Sigmoid colon (tissue), 7 donors: Measurements from ENCODE around the gene ATXN1. TPM values are rescaled to one million over a fixed set of nuclear protein-coding genes. Genes with fewer than 3 reads are reported as not detected.
A peak's percentile ranks its signal among the peaks of the same experiment; 100 is the strongest.
"Not testable (repeated sequence)": the region's sequence is repeated elsewhere in the genome, so short reads cannot be mapped to it uniquely, and the experiment has no call there.

Experiments used
- DNase-seq: peaks from one replicate; pipeline ENCODE4 v3.0.0-alpha.2; 2019
- H3K27ac ChIP-seq, 4 donors: fragments of 200-600 bp; sonication (generic); one replicate each; pipeline ENCODE4 v1.5.1; 2016 to 2019; ENCODE audit warnings: mild to moderate bottlenecking in 1 of 4
- H3K27me3 ChIP-seq, 3 donors: fragments of 200-600 bp; sonication (generic); one replicate each; pipeline ENCODE4 v1.5.1; 2019; ENCODE audit warnings: mild to moderate bottlenecking in 1 of 3
- H3K36me3 ChIP-seq, 4 donors: fragments of 200-600 bp; sonication (generic); one replicate each; pipeline ENCODE4 v1.5.1; 2016 to 2019
- H3K4me1 ChIP-seq, 4 donors: fragments of 200-600 bp; sonication (generic); one replicate each; pipeline ENCODE4 v1.5.1; 2017 to 2019
- H3K4me3 ChIP-seq, 4 donors: fragments of 200-600 bp; sonication (generic); one replicate each; pipeline ENCODE4 v1.5.1; 2017 to 2019; ENCODE audit warnings: mild to moderate bottlenecking in 2 of 4, moderate library complexity in 1 of 4
- H3K9me3 ChIP-seq, 4 donors: fragments of 200-600 bp in 3 of 4; sonication (generic) in 3 of 4; one replicate each; pipeline versions ENCODE4 v1.5.1 to v1.6.1; 2013 to 2019
- EP300 ChIP-seq, 4 donors: sonication (generic); formaldehyde crosslinking; IDR thresholded peaks; one replicate each; pipeline ENCODE4 v1.6.1; 2017; ENCODE audit warnings: antibody characterized with exemption in 4 of 4
- POLR2A ChIP-seq, 2 donors: fragments of 450-650 bp; IDR thresholded peaks; one replicate each; pipeline ENCODE4 v1.6.1; 2016; ENCODE audit warnings: antibody characterized with exemption in 2 of 2, mild to moderate bottlenecking in 2 of 2, moderate library complexity in 2 of 2
- POLR2AphosphoS5 ChIP-seq, 4 donors: sonication (generic); formaldehyde crosslinking; IDR thresholded peaks; one replicate each; pipeline ENCODE4 v1.6.1; 2017; ENCODE audit warnings: antibody characterized with exemption in 4 of 4
- WGBS, 2 donors: extraction: QIAGEN DNeasy Blood & Tissue Kit; methylation state at CpG; one replicate each; pipeline ENCODE4 v1.1.7; 2013; 5-methylcytosine and 5-hydroxymethylcytosine counted together
- intact Hi-C: fragments of 100-400 bp; cut with DNase I; formaldehyde crosslinking; loops from one replicate; pipeline ENCODE4 v1.15.1; 2023
- polyA plus RNA-seq, 3 donors: library from polyadenylated mRNA; stranded (reverse); fragments of 200-250 nt; gene quantifications; one replicate each; pipeline ENCODE4 v1.2.3, GENCODE V29; 2013
- total RNA-seq, 4 donors: library from RNA; depleted of rRNA; stranded (reverse); fragments of >200 nt; gene quantifications; one replicate each; pipeline ENCODE4 v1.1.0, GENCODE V29; 2016
- TF ChIP-seq, protein P1 (sequence below), 4 experiments: fragments of 450-650 bp in 3 of 4; fragments of 200-600 bp in 1 of 4; IDR thresholded peaks; one replicate each; pipeline ENCODE4 v1.5.1; 2016 to 2019; ENCODE audit warnings: antibody characterized with exemption in 4 of 4, mild to moderate bottlenecking in 3 of 4, moderate library complexity in 2 of 4
- donor health status: healthy with polysubstance abuse.
- donor health status: Bipolar disorder and iron deficiency.
- donor health status: healthy.

The ATXN1 gene
- total and polyA plus RNA-seq, 7 donors: 4.8 to 95.3 (median 37.7) TPM

DNA sequence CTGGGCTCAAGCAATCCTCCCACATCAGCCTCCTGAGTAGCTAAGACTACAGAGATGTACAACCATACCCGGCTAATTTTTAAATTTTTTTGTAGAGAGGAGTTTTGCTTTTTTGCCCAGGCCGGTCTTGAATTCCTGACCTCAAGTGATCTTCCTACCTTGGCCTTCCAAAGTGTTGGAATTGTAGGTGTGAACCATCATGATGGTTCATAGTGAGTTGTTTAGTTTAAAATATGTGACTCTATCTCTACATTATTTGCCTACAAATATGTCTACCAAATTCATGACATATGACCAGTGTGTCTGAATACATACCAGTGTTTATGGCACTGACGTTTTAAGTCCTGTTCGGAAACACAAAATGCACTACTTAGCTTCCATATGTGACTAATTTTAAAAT, 367.9 kb downstream of the ATXN1 start:
- H3K27ac ChIP-seq: no peak overlapping the region
- TF ChIP-seq, protein P1, sequence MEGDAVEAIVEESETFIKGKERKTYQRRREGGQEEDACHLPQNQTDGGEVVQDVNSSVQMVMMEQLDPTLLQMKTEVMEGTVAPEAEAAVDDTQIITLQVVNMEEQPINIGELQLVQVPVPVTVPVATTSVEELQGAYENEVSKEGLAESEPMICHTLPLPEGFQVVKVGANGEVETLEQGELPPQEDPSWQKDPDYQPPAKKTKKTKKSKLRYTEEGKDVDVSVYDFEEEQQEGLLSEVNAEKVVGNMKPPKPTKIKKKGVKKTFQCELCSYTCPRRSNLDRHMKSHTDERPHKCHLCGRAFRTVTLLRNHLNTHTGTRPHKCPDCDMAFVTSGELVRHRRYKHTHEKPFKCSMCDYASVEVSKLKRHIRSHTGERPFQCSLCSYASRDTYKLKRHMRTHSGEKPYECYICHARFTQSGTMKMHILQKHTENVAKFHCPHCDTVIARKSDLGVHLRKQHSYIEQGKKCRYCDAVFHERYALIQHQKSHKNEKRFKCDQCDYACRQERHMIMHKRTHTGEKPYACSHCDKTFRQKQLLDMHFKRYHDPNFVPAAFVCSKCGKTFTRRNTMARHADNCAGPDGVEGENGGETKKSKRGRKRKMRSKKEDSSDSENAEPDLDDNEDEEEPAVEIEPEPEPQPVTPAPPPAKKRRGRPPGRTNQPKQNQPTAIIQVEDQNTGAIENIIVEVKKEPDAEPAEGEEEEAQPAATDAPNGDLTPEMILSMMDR (IDR thresholded peaks at IDR 0.05): no peak
- TF ChIP-seq POLR2A (IDR thresholded peaks at IDR 0.05) (no peak), POLR2AphosphoS5 (IDR thresholded peaks at IDR 0.05) (no peak), EP300 (IDR thresholded peaks at IDR 0.05) (no peak)
- no peak for DNase-seq
- H3K27me3 ChIP-seq: no peaks in the 10 kb centered on the region
- intact Hi-C loops: no loop called here
- no peaks in the 10 kb centered on the region for H3K36me3 ChIP-seq
- peaks cover 0 to 30% (median 18%) of the 10 kb centered on the region in 4 donors for H3K4me1 ChIP-seq
- no peaks in the 10 kb centered on the region for H3K9me3 ChIP-seq
- 94 to 97% methylated on average over 4 of the region's 4 CpGs for WGBS, 2 donors
- no peak overlapping the region for H3K4me3 ChIP-seq

DNA sequence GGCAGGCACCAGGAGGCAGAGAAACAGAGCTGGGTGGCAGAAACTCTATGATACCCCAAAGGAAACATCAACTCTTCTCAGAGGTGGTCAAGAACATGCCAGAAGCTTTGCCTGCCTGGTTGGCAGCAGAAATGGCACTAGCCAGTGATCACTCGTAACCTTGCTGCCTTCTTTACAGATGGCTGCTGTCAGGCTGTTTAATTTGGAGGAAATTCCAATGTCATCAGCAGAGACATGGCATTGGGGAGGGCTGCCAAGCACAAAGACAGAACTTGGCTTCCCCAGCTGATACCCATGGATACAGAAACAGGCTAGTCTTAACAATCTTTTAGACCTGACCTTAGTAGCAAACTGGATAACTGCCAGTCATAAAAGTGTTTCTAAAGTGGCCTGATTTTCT, 369.2 kb downstream of the ATXN1 start:
- Histone ChIP-seq H3K27me3 (no peaks in the 10 kb centered on the region), H3K4me1 (peaks cover 0 to 20% (median 15%) of the 10 kb centered on the region in 4 donors), H3K4me3 (no peak overlapping the region), H3K9me3 (no peaks in the 10 kb centered on the region), H3K36me3 (no peaks in the 10 kb centered on the region), H3K27ac (peak overlapping the region in 2 of 4 donors; percentile 39 to 54)
- intact Hi-C loops: no loop called here
- 85 to 86% methylated on average over 1 of the region's 1 CpG for WGBS, 2 donors
- no peak for DNase-seq
- TF ChIP-seq, protein P1 (IDR thresholded peaks at IDR 0.05): no peak
- TF ChIP-seq POLR2A (IDR thresholded peaks at IDR 0.05): no peak
- no peak for TF ChIP-seq POLR2AphosphoS5 (IDR thresholded peaks at IDR 0.05)
- no peak for TF ChIP-seq EP300 (IDR thresholded peaks at IDR 0.05)

DNA sequence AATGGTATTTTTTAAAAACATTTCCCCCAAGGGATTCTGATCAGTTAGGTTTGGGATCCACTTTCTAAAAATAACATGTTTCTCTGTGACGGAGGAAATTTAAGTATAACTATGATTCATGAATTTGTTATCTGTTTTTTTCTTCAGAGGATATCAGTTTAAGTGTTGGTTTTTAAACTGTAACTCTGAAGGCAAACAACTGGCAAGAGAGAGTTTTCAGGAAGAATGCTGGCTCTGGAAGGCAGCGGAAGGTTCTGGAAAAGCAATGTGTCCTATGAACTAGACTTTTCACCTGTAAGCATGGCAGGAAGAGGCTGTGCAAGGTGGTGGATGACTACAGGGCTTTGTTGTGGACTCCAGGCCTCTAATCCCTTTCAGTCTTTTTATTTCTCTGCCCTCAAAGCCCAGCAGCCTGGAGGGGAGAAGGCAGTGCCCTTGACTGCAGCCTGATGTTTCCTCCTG, 369.8 kb downstream of the ATXN1 start:
- no peaks in the 10 kb centered on the region for H3K27me3 ChIP-seq

DNA sequence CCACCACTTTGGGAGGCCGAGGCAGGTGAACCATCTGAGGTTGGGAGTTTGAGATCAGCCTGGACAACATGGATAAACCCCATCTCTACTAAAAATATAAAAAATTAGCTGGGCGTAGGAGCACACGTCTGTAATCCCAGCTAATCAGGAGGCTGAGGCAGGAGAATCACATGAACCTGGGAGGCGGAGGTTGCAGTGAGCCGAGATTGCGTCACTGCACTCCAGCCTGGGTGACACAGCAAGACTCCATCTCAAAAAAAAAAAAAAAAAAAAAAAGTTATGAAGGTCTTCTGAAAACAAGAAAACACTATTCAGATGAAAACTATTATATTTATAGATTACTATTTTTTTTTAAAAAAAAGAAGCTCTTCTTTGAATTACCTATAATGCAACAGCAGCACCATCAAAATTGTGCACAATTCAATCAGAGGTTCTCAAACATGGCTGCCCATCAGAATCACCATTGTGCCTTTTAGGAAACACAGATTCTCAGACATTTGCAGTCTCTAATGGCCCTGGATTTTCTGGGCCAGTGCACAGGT, 370.3 kb downstream of the ATXN1 start:
- DNase-seq, H3K27me3 ChIP-seq, H3K9me3 ChIP-seq, intact Hi-C loops, H3K4me3 ChIP-seq, H3K36me3 ChIP-seq: not testable (repeated sequence)
- Histone ChIP-seq H3K4me1 (peaks cover 0 to 18% (median 14%) of the 10 kb centered on the region in 4 donors), H3K27ac (peak overlapping the region in 1 of 4 donors; percentile 54)
- WGBS, 2 donors: 97% methylated on average over 6 of the region's 6 CpGs

More for the DNA sequence above, 369.8 kb downstream of the ATXN1 start:
- Histone ChIP-seq H3K36me3 (no peaks in the 10 kb centered on the region), H3K9me3 (no peaks in the 10 kb centered on the region), H3K27ac (peak overlapping the region in 2 of 4 donors; percentile 39 to 54), H3K4me3 (no peak overlapping the region), H3K4me1 (peaks cover 0 to 18% (median 14%) of the 10 kb centered on the region in 4 donors)
- TF ChIP-seq EP300 (IDR thresholded peaks at IDR 0.05) (no peak), POLR2A (IDR thresholded peaks at IDR 0.05) (no peak), POLR2AphosphoS5 (IDR thresholded peaks at IDR 0.05) (no peak)
- TF ChIP-seq, protein P1 (IDR thresholded peaks at IDR 0.05): no peak
- DNase-seq: no peak
- 77 to 89% methylated on average over 2 of the region's 2 CpGs for WGBS, 2 donors
- intact Hi-C loops: no loop called here

DNA sequence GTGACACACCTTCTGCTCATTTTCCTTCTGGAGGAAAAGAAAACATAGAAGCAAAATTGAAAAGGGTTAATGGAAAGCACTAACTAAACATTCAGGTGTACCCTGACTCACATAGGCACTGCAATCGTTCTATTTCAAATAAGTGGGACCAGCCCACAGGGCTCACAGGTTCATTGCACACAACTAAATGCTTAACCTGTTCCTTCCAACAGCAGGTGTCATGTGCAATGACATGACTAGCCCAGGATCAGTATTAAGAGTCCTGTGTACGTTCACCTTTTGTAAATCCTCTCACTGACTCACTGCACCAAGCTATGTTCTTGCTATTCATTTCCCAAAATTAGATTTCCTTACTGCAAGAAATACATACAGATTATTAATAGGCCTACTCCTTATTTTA, 371.6 kb downstream of the ATXN1 start:
- Histone ChIP-seq H3K4me1 (peaks cover 0 to 18% (median 14%) of the 10 kb centered on the region in 4 donors), H3K36me3 (no peaks in the 10 kb centered on the region), H3K27me3 (no peaks in the 10 kb centered on the region), H3K9me3 (no peaks in the 10 kb centered on the region), H3K27ac (no peak overlapping the region), H3K4me3 (no peak overlapping the region)
- 84 to 96% methylated on average over 2 of the region's 2 CpGs for WGBS, 2 donors
- TF ChIP-seq EP300 (IDR thresholded peaks at IDR 0.05): no peak
- no peak for TF ChIP-seq POLR2A (IDR thresholded peaks at IDR 0.05)
- TF ChIP-seq POLR2AphosphoS5 (IDR thresholded peaks at IDR 0.05): no peak
- TF ChIP-seq, protein P1 (IDR thresholded peaks at IDR 0.05): no peak
- intact Hi-C loops: no loop called here
- no peak for DNase-seq
